HG03095 (cell line): ENCODE results near the gene TM9SF4.
"Not testable (repeated sequence)": the region's sequence is repeated elsewhere in the genome, so short reads cannot be mapped to it uniquely, and the experiment has no call there.

Experiments
- ATAC-seq: cut with Tn5 transposase; IDR thresholded peaks from one replicate; pipeline ENCODE4 v1.9.1; 2021; ENCODE audit warnings: moderate library complexity; ENCODE audit not compliant: unreplicated experiment

The TM9SF4 gene

GRCh38 chr20:32091888-32092346 is 17.6 kb upstream of the TM9SF4 start:
- ATAC-seq = no peak

- no peak for ATAC-seq
Measured at GRCh38 chr20:32098786-32099185, 10.7 kb upstream of the TM9SF4 start.

- ATAC-seq = no peak
Measured at GRCh38 chr20:32108814-32109391, 611 bp upstream of the TM9SF4 start.

GRCh38 chr20:32110173-32110704 is 725 bp downstream of the TM9SF4 start:
- no peak for ATAC-seq

GRCh38 chr20:32110727-32111126 is 1.2 kb downstream of the TM9SF4 start:
- no peak for ATAC-seq

GRCh38 chr20:32111156-32111686 is 1.7 kb downstream of the TM9SF4 start:
- ATAC-seq = no peak

GRCh38 chr20:32111753-32112152 is 2.2 kb downstream of the TM9SF4 start:
- no peak for ATAC-seq

GRCh38 chr20:32112841-32113240 is 3.3 kb downstream of the TM9SF4 start:
- ATAC-seq = no peak

- no peak for ATAC-seq
Measured at GRCh38 chr20:32113591-32114260, 4.2 kb downstream of the TM9SF4 start.

- no peak for ATAC-seq
Measured at GRCh38 chr20:32114305-32114960, 4.9 kb downstream of the TM9SF4 start.

- no peak for ATAC-seq
Measured at GRCh38 chr20:32115211-32115767, 5.8 kb downstream of the TM9SF4 start.

- no peak for ATAC-seq
Measured at GRCh38 chr20:32116079-32116521, 6.6 kb downstream of the TM9SF4 start.

- ATAC-seq = not testable (repeated sequence)
Measured at GRCh38 chr20:32116796-32117195, 7.3 kb downstream of the TM9SF4 start.

GRCh38 chr20:32118427-32118826 is 8.9 kb downstream of the TM9SF4 start:
- ATAC-seq = not testable (repeated sequence)

- no peak for ATAC-seq
Measured at GRCh38 chr20:32119734-32120133, 10.2 kb downstream of the TM9SF4 start.

- ATAC-seq = not testable (repeated sequence)
Measured at GRCh38 chr20:32121908-32122307, 12.4 kb downstream of the TM9SF4 start.

- no peak for ATAC-seq
Measured at GRCh38 chr20:32123088-32123487, 13.6 kb downstream of the TM9SF4 start.

- ATAC-seq = no peak
Measured at GRCh38 chr20:32124916-32125454, 15.5 kb downstream of the TM9SF4 start.

GRCh38 chr20:32125506-32125905 is 16.0 kb downstream of the TM9SF4 start:
- no peak for ATAC-seq

- no peak for ATAC-seq
Measured at GRCh38 chr20:32126919-32127318, 17.4 kb downstream of the TM9SF4 start.

- no peak for ATAC-seq
Measured at GRCh38 chr20:32127347-32127746, 17.8 kb downstream of the TM9SF4 start.
